Gastrocnemius medialis (tissue), 4 donors: ENCODE results near the gene COL4A1.

ENCODE experiments used
- CTCF ChIP-seq, 5 experiments: fragments of 450-650 bp in 3 of 5; fragments of 200-600 bp in 2 of 5; sonication (generic) in 2 of 5; IDR thresholded peaks in 4 of 5; conservative IDR thresholded peaks in 1 of 5; 1 replicate in 4 of 5; 2 replicates in 1 of 5; pipeline ENCODE4 v1.5.1; 2016 to 2019; ENCODE audit warnings: antibody characterized with exemption in 5 of 5, mild to moderate bottlenecking in 3 of 5, moderate library complexity in 3 of 5
- POLR2A ChIP-seq, 2 donors: fragments of 450-650 bp; IDR thresholded peaks; one replicate each; pipeline ENCODE4 v1.6.1; 2017; ENCODE audit warnings: antibody characterized with exemption in 2 of 2, mild to moderate bottlenecking in 2 of 2, moderate library complexity in 2 of 2

GRCh38 chr13:110138700-110139036 is 168.3 kb downstream of the COL4A1 start:
- no peak for TF ChIP-seq CTCF (IDR thresholded peaks at IDR 0.05 in 4 of 5, conservative IDR thresholded peaks at IDR 0.05 in 1 of 5)
- no peak for TF ChIP-seq POLR2A (IDR thresholded peaks at IDR 0.05)
